GM04503 (cell line): ENCODE data around the gene PIGC.

Experiments
- DNase-seq: peaks from one replicate; pipeline ENCODE4 v3.0.0-alpha.2; 2012; ENCODE audit warnings: low read depth

Gene PIGC

GRCh38 chr1:172429331-172430127, 14.3 kb downstream of the PIGC start:
- no peak for DNase-seq

GRCh38 chr1:172427191-172427590, 16.7 kb downstream of the PIGC start:
- no peak for DNase-seq

GRCh38 chr1:172425339-172425738, 18.5 kb downstream of the PIGC start:
- DNase-seq: no peak

- DNase-seq: no peak
These were observed 20.5 kb downstream of the PIGC start for GRCh38 chr1:172423336-172423735.

GRCh38 chr1:172421974-172422604, 21.8 kb downstream of the PIGC start:
- DNase-seq: no peak

GRCh38 chr1:172420385-172420784, 23.5 kb downstream of the PIGC start, which contains the start of gene C1orf105:
C1orf105 (plus strand) TSS chr1:172420685; CDS start chr1:172420886, 201 bp downstream.
- DNase-seq: no peak

GRCh38 chr1:172417557-172417956, 26.3 kb downstream of the PIGC start:
- no peak for DNase-seq

- no peak for DNase-seq
These were observed 27.3 kb downstream of the PIGC start for GRCh38 chr1:172416496-172417035.

- DNase-seq: no peak
These were observed 29.5 kb downstream of the PIGC start for GRCh38 chr1:172414331-172414730.

- DNase-seq: no peak
These were observed 32.0 kb downstream of the PIGC start for GRCh38 chr1:172411791-172412338.

- no peak for DNase-seq
These were observed 33.8 kb downstream of the PIGC start for GRCh38 chr1:172410027-172410426.

- peak; percentile 37 for DNase-seq
These were observed 34.9 kb downstream of the PIGC start for GRCh38 chr1:172408958-172409357.

- no peak for DNase-seq
These were observed 36.9 kb downstream of the PIGC start for GRCh38 chr1:172406968-172407367.

- DNase-seq: no peak
These were observed 38.0 kb downstream of the PIGC start for GRCh38 chr1:172405912-172406311.

GRCh38 chr1:172404121-172404520, 39.7 kb downstream of the PIGC start:
- no peak for DNase-seq

GRCh38 chr1:172402878-172403569, 40.8 kb downstream of the PIGC start:
- DNase-seq: no peak

- no peak for DNase-seq
These were observed 42.0 kb downstream of the PIGC start for GRCh38 chr1:172401892-172402291.

- DNase-seq: no peak
These were observed 42.4 kb downstream of the PIGC start for GRCh38 chr1:172401477-172401876.

GRCh38 chr1:172400722-172401105, 43.2 kb downstream of the PIGC start:
- no peak for DNase-seq

- no peak for DNase-seq
These were observed 43.8 kb downstream of the PIGC start for GRCh38 chr1:172399756-172400721.
